H9 (cell line): ENCODE data around the gene ANXA9. TPM values are rescaled to one million over a fixed set of nuclear protein-coding genes. Genes with fewer than 3 reads are reported as not detected.
A peak's percentile ranks its signal among the peaks of the same experiment; 100 is the strongest.

Source experiments
- DNase-seq: peaks from one replicate; pipeline ENCODE4 v3.0.0-alpha.2; 2017
- H2AFZ ChIP-seq: one replicate; pipeline ENCODE4 v1.6.1; 2013; ENCODE audit warnings: mild to moderate bottlenecking, low read length, control low read depth, moderate library complexity
- H2AK5ac ChIP-seq: 2 replicates; pipeline ENCODE4 v1.6.1; 2013; ENCODE audit warnings: low read length, control low read depth, mixed read lengths; ENCODE audit not compliant: insufficient read length
- H2BK120ac ChIP-seq: one replicate; pipeline ENCODE4 v1.6.1; 2013; ENCODE audit warnings: low read depth, mild to moderate bottlenecking, low read length, control low read depth, inconsistent platforms; ENCODE audit not compliant: poor library complexity, severe bottlenecking
- H2BK12ac ChIP-seq: 2 replicates; pipeline ENCODE4 v1.6.1; 2013; ENCODE audit warnings: low read length, control low read depth, mixed read lengths, low read depth; ENCODE audit not compliant: insufficient read length
- H2BK15ac ChIP-seq: 2 replicates; pipeline ENCODE4 v1.6.1; 2013; ENCODE audit warnings: low read depth, low read length, control low read depth
- H2BK20ac ChIP-seq: one replicate; pipeline ENCODE4 v1.6.1; 2013; ENCODE audit warnings: low read depth, mild to moderate bottlenecking, low read length, control low read depth, inconsistent platforms; ENCODE audit not compliant: poor library complexity, severe bottlenecking
- H2BK5ac ChIP-seq: 2 replicates; pipeline ENCODE4 v1.6.1; 2013; ENCODE audit warnings: low read length, control low read depth, mixed read lengths; ENCODE audit not compliant: insufficient read length
- H3K14ac ChIP-seq: 2 replicates; pipeline ENCODE4 v1.6.1; 2013; ENCODE audit warnings: low read length, control low read depth; ENCODE audit not compliant: insufficient read depth
- H3K18ac ChIP-seq: 2 replicates; pipeline ENCODE4 v1.6.1; 2013; ENCODE audit warnings: low read depth, mild to moderate bottlenecking, mixed read lengths, low read length, control low read depth; ENCODE audit not compliant: insufficient read length
- H3K23ac ChIP-seq: 2 replicates; pipeline ENCODE4 v1.6.1; 2013; ENCODE audit warnings: low read length, control low read depth, mixed read lengths, low read depth; ENCODE audit not compliant: insufficient read length
- H3K23me2 ChIP-seq: 2 replicates; pipeline ENCODE4 v1.6.1; 2013; ENCODE audit warnings: low read depth, mild to moderate bottlenecking, mixed read lengths, low read length, control low read depth; ENCODE audit not compliant: insufficient read length, poor library complexity, severe bottlenecking
- H3K27ac ChIP-seq: 2 replicates; pipeline ENCODE4 v1.5.1; 2013; ENCODE audit warnings: low read length, control low read depth, mixed read lengths, low read depth; ENCODE audit not compliant: insufficient read length
- H3K27me3 ChIP-seq: 2 replicates; pipeline ENCODE4 v1.6.1; 2013; ENCODE audit warnings: low read length, control low read depth, inconsistent platforms; ENCODE audit not compliant: insufficient read depth
- H3K4ac ChIP-seq: 2 replicates; pipeline ENCODE4 v1.6.1; 2013; ENCODE audit warnings: low read depth, mild to moderate bottlenecking, control low read depth, inconsistent platforms, low read length, moderate library complexity
- H3K4me1 ChIP-seq: 2 replicates; pipeline ENCODE4 v1.6.1; 2013; ENCODE audit warnings: low read length, control low read depth, inconsistent platforms; ENCODE audit not compliant: insufficient read depth
- H3K4me2 ChIP-seq: 2 replicates; pipeline ENCODE4 v1.6.1; 2013; ENCODE audit warnings: low read length, control low read depth, mixed read lengths; ENCODE audit not compliant: insufficient read length, insufficient read depth
- H3K56ac ChIP-seq: 2 replicates; pipeline ENCODE4 v1.6.1; 2013; ENCODE audit warnings: low read depth, mild to moderate bottlenecking, mixed read lengths, low read length, control low read depth; ENCODE audit not compliant: insufficient read length
- H3K79me1 ChIP-seq: 2 replicates; pipeline ENCODE4 v1.6.1; 2013; ENCODE audit warnings: low read depth, mild to moderate bottlenecking, moderate library complexity, low read length, control low read depth, inconsistent platforms; ENCODE audit not compliant: insufficient read depth, poor library complexity, severe bottlenecking
- H3K79me2 ChIP-seq: 2 replicates; pipeline ENCODE4 v1.6.1; 2013; ENCODE audit warnings: low read length, control low read depth, inconsistent platforms; ENCODE audit not compliant: insufficient read depth
- H3K9ac ChIP-seq: 2 replicates; pipeline ENCODE4 v1.6.1; 2013; ENCODE audit warnings: low read length, control low read depth, mixed read lengths; ENCODE audit not compliant: insufficient read length; ENCODE audit errors: extremely low read depth
- H3K9me3 ChIP-seq: one replicate; pipeline ENCODE4 v1.6.1; 2013; ENCODE audit warnings: low read depth, low read length, inconsistent platforms; ENCODE audit not compliant: control insufficient read depth
- H3T11ph ChIP-seq: one replicate; pipeline ENCODE4 v1.6.1; 2013; ENCODE audit warnings: mild to moderate bottlenecking, low read length, control low read depth, inconsistent platforms
- H4K20me1 ChIP-seq: one replicate; pipeline ENCODE4 v1.6.1; 2013; ENCODE audit not compliant: control insufficient read depth, insufficient read length, insufficient read depth
- H4K5ac ChIP-seq: 2 replicates; pipeline ENCODE4 v1.6.1; 2013; ENCODE audit warnings: low read depth, mild to moderate bottlenecking, mixed read lengths, low read length, control low read depth; ENCODE audit not compliant: insufficient read length
- H4K8ac ChIP-seq: replicated peaks from 2 replicates; pipeline ENCODE4 v1.6.1; 2013; ENCODE audit warnings: low read length, control low read depth, mixed read lengths, low read depth; ENCODE audit not compliant: insufficient read length
- H4K91ac ChIP-seq: 2 replicates; pipeline ENCODE4 v1.6.1; 2013; ENCODE audit warnings: low read depth, mild to moderate bottlenecking, moderate library complexity, mixed read lengths, low read length, control low read depth; ENCODE audit not compliant: insufficient read length
- H3K27ac Mint-ChIP-seq, 3 experiments: 2 replicates in 2 of 3; 3 replicates in 1 of 3; pipeline ENCODE4 v1.8.0; 2020 to 2021; ENCODE audit warnings: mixed read lengths in 3 of 3, mild to moderate bottlenecking in 1 of 3, moderate library complexity in 1 of 3
- H3K27me3 Mint-ChIP-seq: 2 replicates; pipeline ENCODE4 v1.8.0; 2021; ENCODE audit warnings: low read depth, mild to moderate bottlenecking, moderate library complexity, mixed read lengths
- H3K36me3 Mint-ChIP-seq, 3 experiments: 2 replicates in 2 of 3; 3 replicates in 1 of 3; pipeline ENCODE4 v1.8.0; 2020 to 2021; ENCODE audit warnings: low read depth in 3 of 3, mixed read lengths in 3 of 3; ENCODE audit not compliant: insufficient read depth in 1 of 3
- H3K4me1 Mint-ChIP-seq, 2 experiments: 2 replicates each; pipeline ENCODE4 v1.8.0; 2020; ENCODE audit warnings: mixed read lengths in 2 of 2
- H3K4me3 Mint-ChIP-seq, 2 experiments: 2 replicates in 1 of 2; 3 replicates in 1 of 2; pipeline ENCODE4 v1.8.0; 2020 to 2021; ENCODE audit warnings: mild to moderate bottlenecking in 2 of 2, mixed read lengths in 2 of 2, moderate library complexity in 1 of 2
- H3K9me3 Mint-ChIP-seq, 2 experiments: 2 replicates in 1 of 2; 3 replicates in 1 of 2; pipeline ENCODE4 v1.8.0; 2020; ENCODE audit warnings: mild to moderate bottlenecking in 2 of 2, mixed read lengths in 2 of 2, moderate library complexity in 1 of 2
- CTCF ChIP-seq: fragments of 200-600 bp; sonication (generic); conservative IDR thresholded peaks from 3 replicates; pipeline ENCODE4 v1.8.0; 2021; ENCODE audit warnings: antibody characterized with exemption, mild to moderate bottlenecking
- WGBS: extraction: QIAGEN DNeasy Blood & Tissue Kit; methylation state at CpG from one replicate; pipeline ENCODE4 v1.1.7; 2013; ENCODE audit warnings: missing lambda C conversion rate, low lambda C conversion rate, mixed read lengths; ENCODE audit not compliant: insufficient read length; ENCODE audit errors: extremely low coverage; 5-methylcytosine and 5-hydroxymethylcytosine counted together
- total RNA-seq: library from RNA; stranded (reverse); gene quantifications from 2 replicates; pipeline ENCODE4 v1.2.1, GENCODE V29; 2021

Gene ANXA9
- total RNA-seq, 1 experiment from 2014 or later: 0.92 TPM

DNA sequence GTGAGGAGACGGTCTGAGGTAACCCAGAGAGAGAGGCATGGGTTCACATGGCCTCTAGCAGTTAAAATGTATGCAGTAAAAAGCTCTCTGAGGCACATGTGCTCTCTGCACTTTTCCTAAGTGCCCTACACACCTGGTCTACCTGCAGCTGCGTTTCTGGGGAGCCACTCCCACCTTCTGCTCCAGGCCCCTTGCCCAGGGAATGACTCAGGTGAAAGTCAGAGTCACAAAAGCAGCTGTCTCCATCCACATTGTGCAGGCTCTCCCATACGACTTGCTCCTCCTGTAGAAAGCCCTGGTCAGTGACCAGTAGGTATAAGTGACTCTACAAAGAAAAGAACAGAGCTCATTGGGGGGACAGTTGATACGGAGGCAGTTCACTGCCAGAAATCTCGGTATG lies 15.9 kb downstream of the ANXA9 start:
- Histone ChIP-seq H3K9me3 (no peaks in the 10 kb centered on the region), H2AK5ac (no peak overlapping the region), H3K27me3 (no peaks in the 10 kb centered on the region), H2BK5ac (no peak overlapping the region), H2BK12ac (no peak overlapping the region), H3K56ac (no peak overlapping the region), H4K91ac (no peak overlapping the region), H2AFZ (no peak overlapping the region), H3K23me2 (no peaks in the 10 kb centered on the region), H4K20me1 (no peaks in the 10 kb centered on the region), H4K5ac (no peak overlapping the region), H3K4me1 (peaks cover 3% of the 10 kb centered on the region; the same call in 1 of the 2 replicates), H2BK120ac (no peak overlapping the region), H3K4ac (no peak overlapping the region), H3K79me1 (no peaks in the 10 kb centered on the region), H3K9ac (no peak overlapping the region), H4K8ac (no peak overlapping the region), H3K14ac (no peak overlapping the region), H3K18ac (no peak overlapping the region), H2BK20ac (no peak overlapping the region), H2BK15ac (no peak overlapping the region), H3K79me2 (no peaks in the 10 kb centered on the region), H3K4me2 (no peak overlapping the region), H3K27ac (no peak overlapping the region), H3K23ac (no peak overlapping the region), H3T11ph (no peak overlapping the region)
- Mint-ChIP-seq H3K4me1 (peaks cover 5 to 8% of the 10 kb centered on the region in 2 experiments), H3K27ac (peak overlapping the region in 2 of 3 experiments; percentile 27 to 61; a peak in 2 of 7 replicates), H3K27me3 (no peaks in the 10 kb centered on the region), H3K9me3 (no peaks in the 10 kb centered on the region), H3K4me3 (no peak overlapping the region), H3K36me3 (peaks cover 0 to 10% (median 5%) of the 10 kb centered on the region in 3 experiments; a peak in 3 of 7 replicates)
- no peak for TF ChIP-seq CTCF
- no CpG with 5 or more reads among the region's 5 CpGs for WGBS
- DNase-seq: no peak
